HepG2 (cell line): ENCODE measurements around the gene TPPP3. TPM values are rescaled to one million over a fixed set of nuclear protein-coding genes. Genes with fewer than 3 reads are reported as not detected.
A peak's percentile ranks its signal among the peaks of the same experiment; 100 is the strongest.

Experiments
- ATAC-seq: fragments of 200-7000 bp; cut with Tn5 transposase; 3 replicates; pipeline ENCODE4 v1.9.1; 2020; ENCODE audit warnings: mild to moderate bottlenecking, moderate library complexity
- BruUV-seq: library from RNA; stranded (reverse); fragments of 400-500 nt; replicated peaks from 2 replicates; lab custom pipeline; 2021; lab: Mats Ljungman, UMichigan
- CTCF ChIA-PET: fragments of 300-600 bp; formaldehyde crosslinking; extraction: SDS; loops from one replicate; lab custom pipeline; 2021; ENCODE audit warnings: low total read pairs, inconsistent platforms, low intra/inter-chr PET ratio; lab: Yijun Ruan, JAX
- POLR2A ChIA-PET: fragments of 350-600 bp; sonication (Branson Sonifier 250); formaldehyde crosslinking; loops from one replicate; lab custom pipeline; 2020; ENCODE audit warnings: antibody characterized with exemption, inconsistent platforms; lab: Yijun Ruan, JAX
- DNase-seq: peaks from one replicate; pipeline ENCODE4 v3.0.0-alpha.2; 2015; ENCODE audit warnings: low spot score
- FAIRE-seq: peaks from 3 replicates; lab custom pipeline; 2011; peaks lifted over from hg19 to GRCh38; lab: Jason Lieb, UNC
- H2AFZ ChIP-seq: one replicate; pipeline ENCODE4 v1.6.1; 2011; ENCODE audit warnings: low read length, inconsistent platforms
- H3K27ac ChIP-seq: fragments of 300-600 bp; 3 replicates; pipeline ENCODE4 v1.8.0; 2011; ENCODE audit warnings: mixed run types, mild to moderate bottlenecking, mixed read lengths, low read length, inconsistent platforms; ENCODE audit not compliant: insufficient read depth; ENCODE audit errors: extremely low read length
- H3K27me3 ChIP-seq, 2 experiments: fragments of 200-600 bp in 1 of 2; 2 replicates in 1 of 2; 3 replicates in 1 of 2; pipeline versions ENCODE4 v1.6.0 to v1.8.0; 2011; ENCODE audit warnings: low read length in 2 of 2, mild to moderate bottlenecking in 2 of 2, moderate library complexity in 2 of 2, inconsistent platforms in 1 of 2; ENCODE audit not compliant: insufficient read depth in 2 of 2, control insufficient read depth in 1 of 2
- H3K36me3 ChIP-seq, 2 experiments: fragments of 200-600 bp in 1 of 2; replicated peaks in 1 of 2; 2 replicates in 1 of 2; 3 replicates in 1 of 2; pipeline versions ENCODE4 v1.5.1 to v1.8.0; 2011; ENCODE audit warnings: low read length in 2 of 2, inconsistent platforms in 1 of 2; ENCODE audit not compliant: insufficient read depth in 2 of 2, control insufficient read depth in 1 of 2
- H3K4me1 ChIP-seq: 2 replicates; pipeline ENCODE4 v1.5.1; 2012; ENCODE audit warnings: low read length, inconsistent platforms; ENCODE audit not compliant: insufficient read depth
- H3K4me2 ChIP-seq: 2 replicates; pipeline ENCODE4 v1.6.0; 2011; ENCODE audit warnings: low read depth, low read length, inconsistent platforms
- H3K4me3 ChIP-seq, 3 experiments: fragments of 200-600 bp in 1 of 3; sonication (generic), shearing (Covaris generic) in 1 of 3; replicated peaks in 1 of 3; 2 replicates each; pipeline ENCODE4 v1.5.1; 2011 to 2016; ENCODE audit warnings: low read length in 3 of 3, inconsistent platforms in 2 of 3, low read depth in 2 of 3, mild to moderate bottlenecking in 2 of 3, control low read depth in 1 of 3, mixed read lengths in 1 of 3; ENCODE audit not compliant: insufficient read depth in 1 of 3
- H3K79me2 ChIP-seq: one replicate; pipeline ENCODE4 v1.6.1; 2011; ENCODE audit warnings: low read length, inconsistent platforms; ENCODE audit not compliant: insufficient read depth
- H3K9ac ChIP-seq: 2 replicates; pipeline ENCODE4 v1.6.0; 2011; ENCODE audit warnings: mild to moderate bottlenecking, low read depth, low read length, inconsistent platforms; ENCODE audit not compliant: insufficient read depth
- H3K9me3 ChIP-seq: 2 replicates; pipeline ENCODE4 v1.5.1; 2012; ENCODE audit warnings: mild to moderate bottlenecking, low read length
- H4K20me1 ChIP-seq: 2 replicates; pipeline ENCODE4 v1.6.0; 2011; ENCODE audit warnings: inconsistent platforms, mild to moderate bottlenecking, low read length, moderate library complexity; ENCODE audit not compliant: insufficient read depth
- ATRX ChIP-seq: sonication (generic); formaldehyde crosslinking; IDR thresholded peaks from 2 replicates; pipeline ENCODE4 v1.4.0; 2020; ENCODE audit warnings: missing genetic modification reagents, borderline replicate concordance
- DR1 ChIP-seq: sonication (generic); formaldehyde crosslinking; IDR thresholded peaks from 2 replicates; pipeline ENCODE4 v1.8.0; 2021; ENCODE audit warnings: mild to moderate bottlenecking, missing genetic modification reagents, inconsistent platforms
- FOXO1 ChIP-seq: sonication (generic); formaldehyde crosslinking; IDR thresholded peaks from 2 replicates; pipeline ENCODE4 v1.4.0; 2020; ENCODE audit warnings: missing genetic modification reagents
- KAT8 ChIP-seq: IDR thresholded peaks from 2 replicates; pipeline ENCODE4 v1.6.1; 2016; ENCODE audit warnings: missing genetic modification reagents, missing compliant biosample characterization
- MTF1 ChIP-seq: sonication (generic); formaldehyde crosslinking; IDR thresholded peaks from 2 replicates; pipeline ENCODE4 v1.5.0; 2020; ENCODE audit warnings: missing genetic modification reagents
- TEAD3 ChIP-seq: optimal IDR thresholded peaks from 2 replicates; pipeline ENCODE3; 2016; ENCODE audit warnings: borderline replicate concordance
- TP53 ChIP-seq: sonication (generic); formaldehyde crosslinking; conservative IDR thresholded peaks from 2 replicates; pipeline ENCODE4 v1.4.0; 2020; ENCODE audit warnings: missing genetic modification reagents
- YY1 ChIP-seq: IDR thresholded peaks from 2 replicates; pipeline ENCODE4 v1.6.1; 2011; ENCODE audit warnings: low read length, low read depth, moderate library complexity, mild to moderate bottlenecking; ENCODE audit not compliant: insufficient read depth, insufficient replicate concordance
- ZBTB33 ChIP-seq: sonication (generic); formaldehyde crosslinking; IDR thresholded peaks from 2 replicates; pipeline ENCODE4 v1.4.0; 2020; ENCODE audit warnings: missing genetic modification reagents
- ZBTB7A ChIP-seq: sonication (generic); formaldehyde crosslinking; IDR thresholded peaks from 2 replicates; pipeline ENCODE4 v1.8.0; 2022; ENCODE audit warnings: mild to moderate bottlenecking, missing genetic modification reagents
- ZNF670 ChIP-seq: sonication (generic); formaldehyde crosslinking; IDR thresholded peaks from 2 replicates; pipeline ENCODE4 v1.8.0; 2022; ENCODE audit warnings: mild to moderate bottlenecking, missing genetic modification reagents, borderline replicate concordance
- WGBS: methylation state at CpG from one replicate; pipeline ENCODE4 v1.1.6; 2017; ENCODE audit warnings: low lambda C conversion rate; 5-methylcytosine and 5-hydroxymethylcytosine counted together
- in situ Hi-C: cut with HindIII; loops from 2 replicates; pipeline ENCODE4 v1.10.0; 2017; ENCODE audit warnings: low pct_unique_long_range_greater_than_20kb; ENCODE audit not compliant: extremely low pct_ligation_motif_present
- intact Hi-C: fragments of 100-400 bp; cut with micrococcal nuclease; formaldehyde crosslinking; loops from one replicate; pipeline ENCODE4 v1.10.0; 2022; ENCODE audit not compliant: unreplicated experiment
- polyA plus RNA-seq, 8 experiments: library from polyadenylated mRNA; depleted of rRNA in 3 of 8; stranded (reverse) in 7 of 8; unstranded in 1 of 8; fragments of >200 nt; fragmentation: Illumina TruSeq in 4 of 8; extraction: Trizol in 4 of 8; gene quantifications; 2 replicates each; pipeline versions ENCODE4 v1.2.1 to v1.2.3, GENCODE V29; 2011 to 2016; ENCODE audit warnings: low read depth in 4 of 8, missing spikeins in 1 of 8, mixed read lengths in 1 of 8; ENCODE audit not compliant: insufficient read depth in 1 of 8
- total RNA-seq, 5 experiments: library from RNA; depleted of rRNA; stranded (reverse); fragments of >200 nt; fragmentation: Illumina TruSeq; extraction: Trizol; gene quantifications; 2 replicates each; pipeline ENCODE4 v1.2.3, GENCODE V29; 2016; ENCODE audit warnings: low read depth in 1 of 5
- TF ChIP-seq, protein P1 (sequence below): sonication (generic); formaldehyde crosslinking; IDR thresholded peaks from 2 replicates; pipeline ENCODE4 v1.5.0; 2020; ENCODE audit warnings: missing genetic modification reagents
- TF ChIP-seq, protein P2 (sequence below): sonication (generic); formaldehyde crosslinking; IDR thresholded peaks from 2 replicates; pipeline ENCODE4 v1.5.0; 2020; ENCODE audit warnings: mild to moderate bottlenecking, missing genetic modification reagents, moderate library complexity

The TPPP3 gene
- total and polyA plus RNA-seq, 2 of the 13 experiments (the other 11 are each of a cell fraction or from before 2014, with no cell fraction given) = 0.16 to 0.44 TPM

GRCh38 chr16:67423015-67423414 lies 29.7 kb upstream of the TPPP3 start:
- in situ Hi-C loops (no loop called here), intact Hi-C loops (no loop called here)
- POLR2A ChIA-PET = interaction anchor here (1.2 to 1.8 kb wide), 2 partner anchors 8 to 18 kb away, joined by 3 to 4 read pairs; partner anchors contain the start of gene HSD11B2
- BruUV-seq = no TSS peak
- Histone ChIP-seq H3K36me3 (no peaks in the 10 kb centered on the region), H3K4me3 (no peak overlapping the region), H2AFZ (no peak overlapping the region), H3K4me1 (peaks cover 8% of the 10 kb centered on the region; the same call in 1 of the 2 replicates), H3K27ac (no peak overlapping the region), H3K4me2 (no peak overlapping the region), H3K79me2 (no peaks in the 10 kb centered on the region), H3K9ac (no peak overlapping the region), H4K20me1 (no peaks in the 10 kb centered on the region), H3K9me3 (no peaks in the 10 kb centered on the region), H3K27me3 (peaks cover 5 to 41% of the 10 kb centered on the region in 2 experiments)
- TF ChIP-seq KAT8 (CRISPR knock-in tag) (no peak), ZBTB33 (CRISPR knock-in tag) (0 out of 2 replicates have a peak, but pooled peaks have one; percentile 26)
- DNase-seq (no peak), ATAC-seq (no peak), FAIRE-seq (no peak)
- CTCF ChIA-PET = no interaction called here
- 66% methylated on average over 5 of the region's 5 CpGs for WGBS

- ChIA-PET CTCF (no interaction called here), POLR2A (no interaction called here)
- Histone ChIP-seq H3K27me3 (peaks cover 3 to 41% of the 10 kb centered on the region in 2 experiments), H3K9me3 (no peaks in the 10 kb centered on the region), H3K4me3 (no peak overlapping the region), H3K9ac (no peak overlapping the region), H2AFZ (no peak overlapping the region), H3K4me1 (peaks cover 20% of the 10 kb centered on the region), H3K27ac (no peak overlapping the region), H3K4me2 (no peak overlapping the region), H3K79me2 (no peaks in the 10 kb centered on the region), H4K20me1 (no peaks in the 10 kb centered on the region), H3K36me3 (no peaks in the 10 kb centered on the region)
- 53% methylated on average over 4 of the region's 4 CpGs for WGBS
- BruUV-seq = no TSS peak
- DNase-seq (no peak), FAIRE-seq (no peak), ATAC-seq (no peak)
- intact Hi-C loops = no loop called here
- in situ Hi-C loops = no loop called here
- TF ChIP-seq, protein P1, sequence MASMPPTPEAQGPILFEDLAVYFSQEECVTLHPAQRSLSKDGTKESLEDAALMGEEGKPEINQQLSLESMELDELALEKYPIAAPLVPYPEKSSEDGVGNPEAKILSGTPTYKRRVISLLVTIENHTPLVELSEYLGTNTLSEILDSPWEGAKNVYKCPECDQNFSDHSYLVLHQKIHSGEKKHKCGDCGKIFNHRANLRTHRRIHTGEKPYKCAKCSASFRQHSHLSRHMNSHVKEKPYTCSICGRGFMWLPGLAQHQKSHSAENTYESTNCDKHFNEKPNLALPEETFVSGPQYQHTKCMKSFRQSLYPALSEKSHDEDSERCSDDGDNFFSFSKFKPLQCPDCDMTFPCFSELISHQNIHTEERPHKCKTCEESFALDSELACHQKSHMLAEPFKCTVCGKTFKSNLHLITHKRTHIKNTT (CRISPR knock-in tag) = no peak
- no peak for TF ChIP-seq YY1
- no peak for TF ChIP-seq ZNF670 (CRISPR knock-in tag)
- TF ChIP-seq ZBTB7A (CRISPR knock-in tag) = no peak
- no peak for TF ChIP-seq TP53 (CRISPR knock-in tag)
- no peak for TF ChIP-seq TEAD3 (CRISPR knock-in tag)
- TF ChIP-seq DR1 (CRISPR knock-in tag) = no peak
- TF ChIP-seq MTF1 (CRISPR knock-in tag) = no peak
- TF ChIP-seq FOXO1 = no peak
- no peak for TF ChIP-seq ATRX
- TF ChIP-seq, protein P2, sequence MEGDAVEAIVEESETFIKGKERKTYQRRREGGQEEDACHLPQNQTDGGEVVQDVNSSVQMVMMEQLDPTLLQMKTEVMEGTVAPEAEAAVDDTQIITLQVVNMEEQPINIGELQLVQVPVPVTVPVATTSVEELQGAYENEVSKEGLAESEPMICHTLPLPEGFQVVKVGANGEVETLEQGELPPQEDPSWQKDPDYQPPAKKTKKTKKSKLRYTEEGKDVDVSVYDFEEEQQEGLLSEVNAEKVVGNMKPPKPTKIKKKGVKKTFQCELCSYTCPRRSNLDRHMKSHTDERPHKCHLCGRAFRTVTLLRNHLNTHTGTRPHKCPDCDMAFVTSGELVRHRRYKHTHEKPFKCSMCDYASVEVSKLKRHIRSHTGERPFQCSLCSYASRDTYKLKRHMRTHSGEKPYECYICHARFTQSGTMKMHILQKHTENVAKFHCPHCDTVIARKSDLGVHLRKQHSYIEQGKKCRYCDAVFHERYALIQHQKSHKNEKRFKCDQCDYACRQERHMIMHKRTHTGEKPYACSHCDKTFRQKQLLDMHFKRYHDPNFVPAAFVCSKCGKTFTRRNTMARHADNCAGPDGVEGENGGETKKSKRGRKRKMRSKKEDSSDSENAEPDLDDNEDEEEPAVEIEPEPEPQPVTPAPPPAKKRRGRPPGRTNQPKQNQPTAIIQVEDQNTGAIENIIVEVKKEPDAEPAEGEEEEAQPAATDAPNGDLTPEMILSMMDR (CRISPR knock-in tag) = no peak
Measured at GRCh38 chr16:67421030-67421429, 27.7 kb upstream of the TPPP3 start.
